Nephron (organoid): ENCODE results near the gene SLC4A11.

Source experiments
- H3K27ac Mint-ChIP-seq, 3 experiments: 2 replicates each; pipeline ENCODE4 v1.8.0; 2020; ENCODE audit warnings: mixed read lengths in 3 of 3, mild to moderate bottlenecking in 2 of 3, moderate library complexity in 1 of 3
- H3K27me3 Mint-ChIP-seq: 2 replicates; pipeline ENCODE4 v1.8.0; 2021; ENCODE audit warnings: low read depth, mild to moderate bottlenecking, moderate library complexity, mixed read lengths
- H3K36me3 Mint-ChIP-seq: 2 replicates; pipeline ENCODE4 v1.8.0; 2020; ENCODE audit warnings: low read depth, mixed read lengths
- H3K4me1 Mint-ChIP-seq: 2 replicates; pipeline ENCODE4 v1.8.0; 2020; ENCODE audit warnings: mixed read lengths
- H3K4me3 Mint-ChIP-seq, 3 experiments: 2 replicates each; pipeline ENCODE4 v1.8.0; 2020; ENCODE audit warnings: mild to moderate bottlenecking in 3 of 3, mixed read lengths in 3 of 3, moderate library complexity in 2 of 3
- H3K9me3 Mint-ChIP-seq: 2 replicates; pipeline ENCODE4 v1.8.0; 2020; ENCODE audit warnings: mixed read lengths
- TF ChIP-seq, protein P1 (sequence below), 3 experiments: fragments of 200-600 bp; sonication (generic); IDR thresholded peaks; one replicate each; pipeline ENCODE4 v1.5.0; 2021; ENCODE audit warnings: antibody characterized with exemption in 3 of 3; ENCODE audit not compliant: unreplicated experiment in 3 of 3

The SLC4A11 gene

GRCh38 chr20:3248993-3249347 is 10.0 kb upstream of the SLC4A11 start:
- H3K9me3 Mint-ChIP-seq, result no peaks in the 10 kb centered on the region

DNA sequence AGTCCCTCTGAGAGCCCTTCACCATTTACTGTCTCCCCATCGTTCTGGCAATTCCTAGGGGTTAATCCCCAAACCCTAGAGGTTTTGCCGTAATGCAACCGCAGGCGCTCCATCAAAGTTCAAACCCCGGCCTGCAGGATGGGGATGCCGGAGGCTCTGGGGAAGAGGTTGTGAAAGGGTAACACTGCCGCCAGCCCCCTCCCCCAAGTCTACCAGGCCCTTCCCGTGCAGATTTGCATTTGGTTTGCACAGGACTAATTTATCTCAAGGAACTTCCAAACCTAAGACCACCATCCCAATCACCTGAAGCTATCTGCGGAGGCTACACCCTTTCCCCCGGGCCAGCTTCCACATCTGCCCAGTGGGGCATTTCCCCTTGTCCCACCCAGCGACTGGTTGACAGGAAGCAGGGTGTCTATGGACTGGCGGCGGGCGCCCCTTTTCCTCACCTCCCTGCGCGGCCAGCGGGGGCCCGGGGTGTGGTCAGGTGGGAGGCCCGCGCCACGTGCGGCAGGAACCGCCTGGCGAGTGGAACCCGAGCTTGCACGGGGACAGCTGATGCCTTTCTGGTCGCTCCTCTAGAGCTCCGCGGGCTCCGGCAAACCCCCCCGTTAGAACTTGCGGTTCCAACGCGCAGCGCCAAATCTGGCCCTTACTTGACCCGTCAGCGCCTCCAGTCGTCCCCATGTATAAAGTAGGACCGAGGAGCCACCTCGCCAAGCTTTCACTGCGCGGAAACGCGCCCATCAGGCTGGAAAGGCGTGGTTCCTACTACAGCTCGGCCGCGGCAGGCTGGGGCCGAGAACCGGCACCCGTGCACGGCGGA is 9.4 kb upstream of the SLC4A11 start:
- Mint-ChIP-seq H3K27me3 (peaks cover 80% of the 10 kb centered on the region), H3K4me1 (no peaks in the 10 kb centered on the region), H3K9me3 (no peaks in the 10 kb centered on the region), H3K36me3 (peaks cover 19% of the 10 kb centered on the region), H3K4me3 (peak overlapping the region in 1 of 3 experiments; percentile 38), H3K27ac (no peak overlapping the region)
- TF ChIP-seq, protein P1, sequence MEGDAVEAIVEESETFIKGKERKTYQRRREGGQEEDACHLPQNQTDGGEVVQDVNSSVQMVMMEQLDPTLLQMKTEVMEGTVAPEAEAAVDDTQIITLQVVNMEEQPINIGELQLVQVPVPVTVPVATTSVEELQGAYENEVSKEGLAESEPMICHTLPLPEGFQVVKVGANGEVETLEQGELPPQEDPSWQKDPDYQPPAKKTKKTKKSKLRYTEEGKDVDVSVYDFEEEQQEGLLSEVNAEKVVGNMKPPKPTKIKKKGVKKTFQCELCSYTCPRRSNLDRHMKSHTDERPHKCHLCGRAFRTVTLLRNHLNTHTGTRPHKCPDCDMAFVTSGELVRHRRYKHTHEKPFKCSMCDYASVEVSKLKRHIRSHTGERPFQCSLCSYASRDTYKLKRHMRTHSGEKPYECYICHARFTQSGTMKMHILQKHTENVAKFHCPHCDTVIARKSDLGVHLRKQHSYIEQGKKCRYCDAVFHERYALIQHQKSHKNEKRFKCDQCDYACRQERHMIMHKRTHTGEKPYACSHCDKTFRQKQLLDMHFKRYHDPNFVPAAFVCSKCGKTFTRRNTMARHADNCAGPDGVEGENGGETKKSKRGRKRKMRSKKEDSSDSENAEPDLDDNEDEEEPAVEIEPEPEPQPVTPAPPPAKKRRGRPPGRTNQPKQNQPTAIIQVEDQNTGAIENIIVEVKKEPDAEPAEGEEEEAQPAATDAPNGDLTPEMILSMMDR (IDR thresholded peaks at IDR 0.05; ENCODE audit: unreplicated experiment in 3 of 3), result no peak

More at GRCh38 chr20:3248993-3249347, 10.0 kb upstream of the SLC4A11 start:
- TF ChIP-seq, protein P1 (IDR thresholded peaks at IDR 0.05; ENCODE audit: unreplicated experiment in 3 of 3), result no peak
- Mint-ChIP-seq H3K27ac (no peak overlapping the region), H3K27me3 (peaks cover 74% of the 10 kb centered on the region), H3K36me3 (peaks cover 19% of the 10 kb centered on the region), H3K4me1 (no peaks in the 10 kb centered on the region), H3K4me3 (peak overlapping the region in 1 of 3 experiments; percentile 38)

DNA sequence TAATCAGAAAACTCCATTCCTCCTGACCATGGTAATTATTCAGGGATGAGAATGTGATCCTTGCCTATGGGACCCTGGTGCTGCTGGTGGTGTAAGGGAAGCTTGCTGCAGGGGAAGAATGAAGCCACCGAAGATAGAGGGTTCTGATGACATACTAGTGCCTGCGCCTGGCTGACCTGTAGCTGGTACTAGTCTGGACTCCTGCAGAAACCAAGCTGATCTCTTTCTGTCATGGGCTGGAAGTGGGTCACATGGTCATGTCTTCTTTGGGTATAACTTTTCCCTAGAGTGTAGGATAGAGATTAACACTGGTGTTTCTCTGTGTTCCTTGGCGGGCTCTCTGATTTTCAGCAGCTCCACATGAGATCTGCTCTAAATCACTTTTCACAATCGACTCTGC is 8.6 kb upstream of the SLC4A11 start:
- H3K4me1 Mint-ChIP-seq, result no peaks in the 10 kb centered on the region
- no peaks in the 10 kb centered on the region for H3K9me3 Mint-ChIP-seq
- TF ChIP-seq, protein P1 (IDR thresholded peaks at IDR 0.05; ENCODE audit: unreplicated experiment in 3 of 3), result no peak
- H3K36me3 Mint-ChIP-seq, result peaks cover 18% of the 10 kb centered on the region
- peaks cover 85% of the 10 kb centered on the region for H3K27me3 Mint-ChIP-seq
- H3K4me3 Mint-ChIP-seq, result no peak overlapping the region
- no peak overlapping the region for H3K27ac Mint-ChIP-seq

- Mint-ChIP-seq H3K36me3 (peaks cover 8% of the 10 kb centered on the region), H3K27me3 (peaks cover 90% of the 10 kb centered on the region), H3K9me3 (no peaks in the 10 kb centered on the region), H3K27ac (no peak overlapping the region), H3K4me3 (no peak overlapping the region), H3K4me1 (no peaks in the 10 kb centered on the region)
- TF ChIP-seq, protein P1 (IDR thresholded peaks at IDR 0.05; ENCODE audit: unreplicated experiment in 3 of 3), result no peak
Measured at GRCh38 chr20:3246682-3247081, 7.7 kb upstream of the SLC4A11 start.

DNA sequence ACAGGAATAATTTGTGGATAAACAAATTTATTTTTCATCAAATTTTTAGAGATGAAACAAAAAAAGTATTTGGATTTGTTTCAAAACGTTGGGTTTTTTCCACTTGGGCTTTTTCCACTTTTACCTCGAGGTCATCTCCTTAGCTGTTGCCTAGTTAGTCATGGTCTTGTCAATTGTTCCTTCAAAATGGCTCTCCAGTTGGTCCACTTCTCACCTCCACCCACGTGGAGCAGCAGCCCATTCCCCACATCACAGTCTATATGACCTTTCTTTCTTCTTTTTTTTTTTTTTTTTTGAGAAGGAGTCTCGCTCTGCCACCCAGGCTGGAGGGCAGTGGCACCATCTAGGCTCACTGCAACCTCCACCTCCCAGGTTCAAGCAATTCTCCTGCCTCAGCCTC is 6.7 kb upstream of the SLC4A11 start:
- Mint-ChIP-seq H3K27me3 (peaks cover 91% of the 10 kb centered on the region), H3K36me3 (peaks cover 8% of the 10 kb centered on the region), H3K4me3 (no peak overlapping the region), H3K9me3 (no peaks in the 10 kb centered on the region), H3K4me1 (no peaks in the 10 kb centered on the region), H3K27ac (no peak overlapping the region)
- TF ChIP-seq, protein P1 (IDR thresholded peaks at IDR 0.05; ENCODE audit: unreplicated experiment in 3 of 3), result no peak

DNA sequence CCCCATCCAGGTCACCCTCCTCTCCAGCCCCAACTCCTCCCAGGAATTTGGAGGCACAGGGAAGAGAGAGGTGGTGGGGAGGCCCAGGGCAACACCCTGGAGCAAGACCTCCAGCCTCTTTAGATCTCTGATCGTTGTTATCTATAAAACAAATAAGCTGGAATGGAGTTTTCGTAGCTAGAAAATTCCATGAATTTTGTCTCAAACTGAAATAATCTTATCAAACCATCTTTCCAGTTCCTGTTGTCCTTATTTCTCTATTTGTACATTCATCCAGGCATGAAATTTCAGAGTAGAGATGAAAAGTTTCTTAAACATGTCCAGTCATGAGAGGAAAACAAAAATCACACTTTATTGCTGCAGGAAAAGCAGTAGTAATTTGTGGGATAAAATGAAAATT is 6.2 kb upstream of the SLC4A11 start:
- Mint-ChIP-seq H3K4me1 (no peaks in the 10 kb centered on the region), H3K27ac (no peak overlapping the region), H3K36me3 (peaks cover 4% of the 10 kb centered on the region), H3K4me3 (no peak overlapping the region), H3K27me3 (peaks cover 91% of the 10 kb centered on the region), H3K9me3 (no peaks in the 10 kb centered on the region)
- TF ChIP-seq, protein P1 (IDR thresholded peaks at IDR 0.05; ENCODE audit: unreplicated experiment in 3 of 3), result no peak
